IMR-90 (cell line): ENCODE results near the gene RPL4. TPM values are rescaled to one million over a fixed set of nuclear protein-coding genes. Genes with fewer than 3 reads are reported as not detected.

ENCODE experiments used
- ATAC-seq: fragments of 200-7000 bp; cut with Tn5 transposase; 2 replicates; pipeline ENCODE4 v1.9.1; 2020; ENCODE audit warnings: low read depth, mild to moderate bottlenecking, moderate library complexity
- BruUV-seq: library from RNA; stranded (reverse); fragments of 400-500 nt; replicated peaks from 2 replicates; lab custom pipeline; 2021; lab: Mats Ljungman, UMichigan
- CTCF ChIA-PET: fragments of 300-600 bp; formaldehyde crosslinking; extraction: SDS; loops from one replicate; lab custom pipeline; 2021; ENCODE audit warnings: antibody characterized with exemption; lab: Yijun Ruan, JAX
- POLR2A ChIA-PET: fragments of 300-600 bp; sonication (Branson Sonifier 250); formaldehyde crosslinking; loops from one replicate; lab custom pipeline; 2022; ENCODE audit warnings: antibody characterized with exemption; ENCODE audit not compliant: unreplicated experiment; lab: Charles Lee
- DNase-seq: peaks from one replicate; pipeline ENCODE4 v3.0.0; 2013
- H2AFZ ChIP-seq: replicated peaks from 2 replicates; pipeline ENCODE3; 2013; ENCODE audit warnings: low read length, mild to moderate bottlenecking; ENCODE audit not compliant: poor library complexity
- H2AK5ac ChIP-seq: 2 replicates; pipeline ENCODE4 v1.6.1; 2013; ENCODE audit warnings: low read depth, low read length, inconsistent platforms
- H2AK9ac ChIP-seq: replicated peaks from 2 replicates; pipeline ENCODE3; 2013; ENCODE audit warnings: mild to moderate bottlenecking, low read depth, low read length, moderate library complexity; ENCODE audit not compliant: poor library complexity
- H2BK120ac ChIP-seq: 2 replicates; pipeline ENCODE4 v1.6.1; 2013; ENCODE audit warnings: low read depth, low read length, inconsistent platforms
- H2BK15ac ChIP-seq: 3 replicates; pipeline ENCODE4 v1.6.1; 2013; ENCODE audit warnings: low read depth, low read length, inconsistent platforms
- H2BK20ac ChIP-seq: 2 replicates; pipeline ENCODE4 v1.6.1; 2013; ENCODE audit warnings: low read depth, mild to moderate bottlenecking, inconsistent platforms, low read length, moderate library complexity
- H2BK5ac ChIP-seq: 2 replicates; pipeline ENCODE4 v1.6.1; 2013; ENCODE audit warnings: mild to moderate bottlenecking, low read depth, low read length, inconsistent platforms; ENCODE audit not compliant: poor library complexity, severe bottlenecking
- H3K14ac ChIP-seq: replicated peaks from 2 replicates; pipeline ENCODE4 v1.6.1; 2013; ENCODE audit warnings: low read depth, low read length, inconsistent platforms
- H3K18ac ChIP-seq: 2 replicates; pipeline ENCODE4 v1.6.1; 2013; ENCODE audit warnings: low read depth, low read length, control low read depth
- H3K23ac ChIP-seq: 2 replicates; pipeline ENCODE4 v1.6.1; 2013; ENCODE audit warnings: low read depth, low read length, inconsistent platforms
- H3K27ac ChIP-seq: 2 replicates; pipeline ENCODE4 v1.5.1; 2013; ENCODE audit warnings: mild to moderate bottlenecking, control low read depth, low read length; ENCODE audit not compliant: insufficient read depth
- H3K27me3 ChIP-seq: 2 replicates; pipeline ENCODE4 v1.6.1; 2013; ENCODE audit warnings: low read length; ENCODE audit not compliant: control insufficient read depth, insufficient read depth
- H3K36me3 ChIP-seq: 2 replicates; pipeline ENCODE4 v1.6.1; 2013; ENCODE audit warnings: low read length, mixed read lengths; ENCODE audit not compliant: control insufficient read depth, insufficient read depth
- H3K4ac ChIP-seq: 2 replicates; pipeline ENCODE4 v1.6.1; 2013; ENCODE audit warnings: low read depth, low read length, inconsistent platforms
- H3K4me1 ChIP-seq: 2 replicates; pipeline ENCODE4 v1.6.1; 2013; ENCODE audit warnings: low read length, mixed read lengths; ENCODE audit not compliant: control insufficient read depth, insufficient read depth
- H3K4me2 ChIP-seq: 2 replicates; pipeline ENCODE4 v1.6.1; 2013; ENCODE audit warnings: low read depth, mild to moderate bottlenecking, control low read depth, low read length, moderate library complexity
- H3K4me3 ChIP-seq: 2 replicates; pipeline ENCODE4 v1.5.1; 2013; ENCODE audit warnings: low read depth, mild to moderate bottlenecking, control low read depth, low read length, moderate library complexity; ENCODE audit not compliant: insufficient read depth
- H3K56ac ChIP-seq: 2 replicates; pipeline ENCODE4 v1.6.1; 2013; ENCODE audit warnings: low read length, inconsistent platforms; ENCODE audit not compliant: insufficient read depth; ENCODE audit errors: extremely low read depth
- H3K79me1 ChIP-seq, 2 experiments: 2 replicates each; pipeline ENCODE4 v1.6.1; 2013; ENCODE audit warnings: low read length in 2 of 2, inconsistent platforms in 1 of 2, low read depth in 1 of 2
- H3K9ac ChIP-seq: 2 replicates; pipeline ENCODE4 v1.6.1; 2013; ENCODE audit warnings: low read depth, low read length, control low read depth
- H3K9me1 ChIP-seq: 2 replicates; pipeline ENCODE4 v1.6.1; 2013; ENCODE audit warnings: low read length, inconsistent platforms; ENCODE audit not compliant: insufficient read depth
- H3K9me3 ChIP-seq: 2 replicates; pipeline ENCODE4 v1.6.1; 2013; ENCODE audit warnings: low read length; ENCODE audit not compliant: control insufficient read depth, insufficient read depth
- H4K20me1 ChIP-seq: 2 replicates; pipeline ENCODE4 v1.6.1; 2013; ENCODE audit warnings: low read length, inconsistent platforms; ENCODE audit not compliant: insufficient read depth
- H4K5ac ChIP-seq: 2 replicates; pipeline ENCODE4 v1.6.1; 2013; ENCODE audit warnings: mild to moderate bottlenecking, low read depth, low read length, control low read depth
- H4K8ac ChIP-seq, 2 experiments: 2 replicates each; pipeline ENCODE4 v1.6.1; 2013; ENCODE audit warnings: low read depth in 2 of 2, low read length in 2 of 2, control low read depth in 1 of 2, inconsistent platforms in 1 of 2
- H4K91ac ChIP-seq: 2 replicates; pipeline ENCODE4 v1.6.1; 2013; ENCODE audit warnings: low read depth, low read length, inconsistent platforms; ENCODE audit not compliant: insufficient read depth
- FOS ChIP-seq: fragments of 150-350 bp; IDR thresholded peaks from 2 replicates; pipeline ENCODE4 v1.6.1; 2016; ENCODE audit warnings: low read depth, low read length
- MXI1 ChIP-seq: IDR thresholded peaks from 2 replicates; pipeline ENCODE4 v1.6.1; 2012; ENCODE audit warnings: low read depth, mild to moderate bottlenecking, low read length, moderate library complexity, borderline replicate concordance
- WGBS, 2 experiments: methylation state at CpG; one replicate each; pipeline versions ENCODE4 v1.1.5 to v1.1.7; 2013; ENCODE audit warnings: missing lambda C conversion rate in 2 of 2; ENCODE audit not compliant: insufficient read length in 1 of 2; ENCODE audit errors: extremely low coverage in 2 of 2; 5-methylcytosine and 5-hydroxymethylcytosine counted together
- dilution Hi-C: fragments of 300-500 bp; cut with HindIII; formaldehyde crosslinking; loops from one replicate; pipeline ENCODE4 v1.14.3; 2018; ENCODE audit warnings: low sequenced_read_pairs; ENCODE audit not compliant: unreplicated experiment
- in situ Hi-C: fragments of 300-500 bp; cut with MboI; formaldehyde crosslinking; loops from 3 replicates; pipeline ENCODE4 v1.14.3; 2019; ENCODE audit warnings: low sequenced_read_pairs, inconsistent platforms, mixed read lengths
- intact Hi-C: fragments of 100-400 bp; cut with micrococcal nuclease; formaldehyde crosslinking; loops from 2 replicates; pipeline ENCODE4 v1.10.0; 2022
- polyA plus RNA-seq, 3 experiments: library from polyadenylated mRNA; depleted of rRNA; stranded (reverse); fragments of >200 nt; gene quantifications; 2 replicates each; pipeline ENCODE4 v1.2.3, GENCODE V29; 2012; ENCODE audit warnings: low replicate concordance in 1 of 3
- total RNA-seq: library from RNA; depleted of rRNA; stranded (reverse); fragments of >200 nt; gene quantifications from 2 replicates; pipeline ENCODE4 v1.2.3, GENCODE V29; 2012
- TF ChIP-seq, protein P1 (sequence below): conservative IDR thresholded peaks from 2 replicates; pipeline ENCODE4 v1.5.1; 2012; ENCODE audit warnings: mild to moderate bottlenecking, low read depth, low read length, improper control_type of control experiment
- TF ChIP-seq, protein P2 (sequence below): fragments of 150-350 bp; IDR thresholded peaks from 2 replicates; pipeline ENCODE4 v1.6.1; 2016; ENCODE audit warnings: low read depth, mild to moderate bottlenecking, low read length, moderate library complexity, borderline replicate concordance

RPL4 gene
- total and polyA plus RNA-seq, 2 of the 4 experiments (the other 2 are of a cell fraction): 4,083 to 13,244 TPM

DNA sequence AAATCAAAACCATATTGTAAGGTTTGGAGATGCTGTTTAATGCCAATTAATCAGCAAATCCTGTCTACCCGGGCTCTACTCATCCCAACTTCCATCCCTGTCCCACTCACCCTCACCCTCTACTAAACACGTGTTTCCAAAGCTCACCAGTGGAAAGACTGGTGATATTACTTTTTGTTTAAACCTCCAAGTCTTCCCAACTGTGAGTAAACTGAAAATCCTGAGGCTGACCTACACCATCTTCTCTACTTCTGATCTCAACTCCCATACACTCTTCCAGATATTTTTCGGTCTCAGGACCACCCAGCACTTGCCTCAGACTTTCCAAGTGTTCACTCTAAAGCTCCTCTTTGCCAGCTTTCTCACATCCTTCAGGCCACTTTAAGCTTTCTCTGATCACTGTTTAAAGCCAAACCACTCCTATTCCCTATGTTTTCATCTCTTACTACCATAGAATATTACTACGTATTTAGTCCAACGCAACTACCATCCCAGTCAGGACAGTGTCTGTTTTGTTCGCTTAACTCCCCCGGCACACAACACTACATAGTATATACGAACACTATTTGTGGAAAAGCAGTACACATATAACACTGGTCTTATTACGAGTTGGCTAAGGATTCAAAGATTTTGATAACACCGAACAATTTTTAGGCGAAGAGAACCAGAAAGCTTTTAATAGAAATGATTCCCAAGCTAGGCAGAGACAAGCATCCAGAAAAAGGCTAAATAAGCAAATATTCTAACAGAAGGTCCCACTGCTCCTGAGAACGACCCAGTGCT is 684 bp downstream of the RPL4 start:
- Histone ChIP-seq H4K5ac (peak overlapping the region; percentile 58; the same call in 1 of the 2 replicates), H2AFZ (peak overlapping the region; percentile 88), H3K4ac (peak overlapping the region; percentile 100), H3K18ac (peak overlapping the region; percentile 13; the same call in 1 of the 2 replicates), H4K91ac (peak overlapping the region; percentile 98), H3K9me1 (no peaks in the 10 kb centered on the region), H2BK5ac (peak overlapping the region; percentile 97), H3K4me1 (peaks cover 1% of the 10 kb centered on the region; the same call in 1 of the 2 replicates), H3K9ac (peak overlapping the region; percentile 94), H3K4me3 (peak overlapping the region; percentile 59), H2AK5ac (peak overlapping the region; percentile 97), H4K8ac (peak overlapping the region; percentile 91 to 93), H3K4me2 (peak overlapping the region; percentile 99), H2AK9ac (peak overlapping the region; percentile 94), H3K56ac (peak overlapping the region; percentile 95), H3K27ac (peak overlapping the region; percentile 95), H2BK120ac (peak overlapping the region; percentile 78; the same call in 1 of the 2 replicates), H2BK20ac (no peak overlapping the region), H3K14ac (peak overlapping the region; percentile 100), H3K9me3 (no peaks in the 10 kb centered on the region), H3K79me1 (peaks cover 15 to 37% of the 10 kb centered on the region in 2 experiments), H3K27me3 (no peaks in the 10 kb centered on the region), H3K23ac (peak overlapping the region; percentile 100), H4K20me1 (peaks cover 48% of the 10 kb centered on the region), H2BK15ac (no peak overlapping the region), H3K36me3 (peaks cover 26% of the 10 kb centered on the region)
- TSS peak; percentile 39 for BruUV-seq
- no peak for ATAC-seq
- dilution Hi-C loops: no loop called here
- POLR2A ChIA-PET: no interaction called here
- in situ Hi-C loops: no loop called here
- WGBS, 2 experiments: 0% methylated on average over 2 of the region's 12 CpGs; no CpG with 5 or more reads in 1 of the 2 experiments
- no peak for TF ChIP-seq FOS
- peak; percentile 67; the same call in 1 of the 2 replicates for TF ChIP-seq MXI1
- TF ChIP-seq, protein P1, sequence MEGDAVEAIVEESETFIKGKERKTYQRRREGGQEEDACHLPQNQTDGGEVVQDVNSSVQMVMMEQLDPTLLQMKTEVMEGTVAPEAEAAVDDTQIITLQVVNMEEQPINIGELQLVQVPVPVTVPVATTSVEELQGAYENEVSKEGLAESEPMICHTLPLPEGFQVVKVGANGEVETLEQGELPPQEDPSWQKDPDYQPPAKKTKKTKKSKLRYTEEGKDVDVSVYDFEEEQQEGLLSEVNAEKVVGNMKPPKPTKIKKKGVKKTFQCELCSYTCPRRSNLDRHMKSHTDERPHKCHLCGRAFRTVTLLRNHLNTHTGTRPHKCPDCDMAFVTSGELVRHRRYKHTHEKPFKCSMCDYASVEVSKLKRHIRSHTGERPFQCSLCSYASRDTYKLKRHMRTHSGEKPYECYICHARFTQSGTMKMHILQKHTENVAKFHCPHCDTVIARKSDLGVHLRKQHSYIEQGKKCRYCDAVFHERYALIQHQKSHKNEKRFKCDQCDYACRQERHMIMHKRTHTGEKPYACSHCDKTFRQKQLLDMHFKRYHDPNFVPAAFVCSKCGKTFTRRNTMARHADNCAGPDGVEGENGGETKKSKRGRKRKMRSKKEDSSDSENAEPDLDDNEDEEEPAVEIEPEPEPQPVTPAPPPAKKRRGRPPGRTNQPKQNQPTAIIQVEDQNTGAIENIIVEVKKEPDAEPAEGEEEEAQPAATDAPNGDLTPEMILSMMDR: no peak
- TF ChIP-seq, protein P2, sequence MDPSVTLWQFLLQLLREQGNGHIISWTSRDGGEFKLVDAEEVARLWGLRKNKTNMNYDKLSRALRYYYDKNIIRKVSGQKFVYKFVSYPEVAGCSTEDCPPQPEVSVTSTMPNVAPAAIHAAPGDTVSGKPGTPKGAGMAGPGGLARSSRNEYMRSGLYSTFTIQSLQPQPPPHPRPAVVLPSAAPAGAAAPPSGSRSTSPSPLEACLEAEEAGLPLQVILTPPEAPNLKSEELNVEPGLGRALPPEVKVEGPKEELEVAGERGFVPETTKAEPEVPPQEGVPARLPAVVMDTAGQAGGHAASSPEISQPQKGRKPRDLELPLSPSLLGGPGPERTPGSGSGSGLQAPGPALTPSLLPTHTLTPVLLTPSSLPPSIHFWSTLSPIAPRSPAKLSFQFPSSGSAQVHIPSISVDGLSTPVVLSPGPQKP: no peak
- CTCF ChIA-PET: no interaction called here
- DNase-seq: no peak
- intact Hi-C loops: loop anchor here (1.0 to 10.0 kb wide), 3 partner anchors 201 to 543 kb away; partner anchors contain the start of gene SMAD6
